GM12878 (cell line): ENCODE measurements around the gene TRIOBP. TPM values are rescaled to one million over a fixed set of nuclear protein-coding genes. Genes with fewer than 3 reads are reported as not detected.

Experiments
- ATAC-seq: fragments of 200-7000 bp; cut with Tn5 transposase; 3 replicates; pipeline ENCODE4 v1.9.1; 2020; ENCODE audit warnings: mild to moderate bottlenecking, moderate library complexity
- BruUV-seq: library from RNA; stranded (reverse); fragments of 400-500 nt; replicated peaks from 2 replicates; lab custom pipeline; 2021; lab: Mats Ljungman, UMichigan
- CTCF ChIA-PET: fragments of 300-600 bp; sonication (Branson Sonifier 250); formaldehyde crosslinking; extraction: SDS; loops from one replicate; lab custom pipeline; 2021; ENCODE audit warnings: inconsistent platforms; lab: Yijun Ruan, JAX
- POLR2A ChIA-PET: fragments of 350-600 bp; formaldehyde crosslinking; extraction: SDS; loops from one replicate; lab custom pipeline; 2021; ENCODE audit warnings: inconsistent platforms; lab: Charles Lee
- RAD21 ChIA-PET: fragments of 300-600 bp; sonication (Branson Sonifier 250); formaldehyde crosslinking; loops from one replicate; lab custom pipeline; 2023; ENCODE audit warnings: antibody characterized with exemption; ENCODE audit not compliant: unreplicated experiment; lab: Charles Lee
- SMC1A ChIA-PET: fragments of 300-600 bp; sonication (Branson Sonifier 250); formaldehyde crosslinking; loops from one replicate; lab custom pipeline; 2023; ENCODE audit not compliant: unreplicated experiment, uncharacterized antibody; lab: Charles Lee
- DNase-seq: peaks from one replicate; pipeline ENCODE4 v3.0.0-alpha.2; 2011; ENCODE audit warnings: low read depth, low spot score
- FAIRE-seq: peaks from 3 replicates; lab custom pipeline; 2011; peaks lifted over from hg19 to GRCh38; lab: Jason Lieb, UNC
- H2AFZ ChIP-seq: 2 replicates; pipeline ENCODE4 v1.6.0; 2011; ENCODE audit warnings: low read depth, low read length, control low read depth; ENCODE audit not compliant: control insufficient read depth
- H3K27ac ChIP-seq: 2 replicates; pipeline ENCODE4 v1.5.1; 2011; ENCODE audit warnings: control low read depth; ENCODE audit not compliant: control insufficient read depth, insufficient read depth
- H3K27me3 ChIP-seq, 2 experiments: replicated peaks in 1 of 2; 2 replicates each; pipeline versions ENCODE4 v1.6.0 to v1.6.1; 2011; ENCODE audit warnings: low read length in 1 of 2; ENCODE audit not compliant: control insufficient read depth in 2 of 2, insufficient read depth in 2 of 2
- H3K36me3 ChIP-seq, 2 experiments: 2 replicates each; pipeline ENCODE4 v1.5.1; 2011; ENCODE audit warnings: low read length in 1 of 2; ENCODE audit not compliant: control insufficient read depth in 2 of 2, insufficient read depth in 2 of 2
- H3K4me1 ChIP-seq: 2 replicates; pipeline ENCODE4 v1.6.1; 2011; ENCODE audit warnings: mild to moderate bottlenecking, low read length, moderate library complexity, mixed read lengths; ENCODE audit not compliant: control insufficient read depth, insufficient read depth
- H3K4me2 ChIP-seq: 2 replicates; pipeline ENCODE4 v1.6.0; 2011; ENCODE audit warnings: control low read depth; ENCODE audit not compliant: control insufficient read depth, insufficient read depth
- H3K4me3 ChIP-seq: fragments of 200-600 bp; sonication (generic); 2 replicates; pipeline ENCODE4 v1.5.1; 2016
- H3K79me2 ChIP-seq: 2 replicates; pipeline ENCODE4 v1.6.0; 2011; ENCODE audit warnings: low read length; ENCODE audit not compliant: control insufficient read depth, insufficient read depth
- H3K9ac ChIP-seq: 2 replicates; pipeline ENCODE4 v1.8.0; 2011; ENCODE audit warnings: low read length, control low read depth, mixed read lengths; ENCODE audit not compliant: control insufficient read depth, insufficient read depth
- H3K9me3 ChIP-seq: replicated peaks from 3 replicates; pipeline ENCODE4 v1.5.1; 2011; ENCODE audit warnings: mild to moderate bottlenecking, low read length; ENCODE audit not compliant: control insufficient read depth, insufficient read depth
- H4K20me1 ChIP-seq: 2 replicates; pipeline ENCODE4 v1.6.0; 2011; ENCODE audit not compliant: control insufficient read depth, insufficient read depth
- CREB1 ChIP-seq: IDR thresholded peaks from 2 replicates; pipeline ENCODE4 v1.6.1; 2012; ENCODE audit warnings: low read depth, mild to moderate bottlenecking, inconsistent platforms
- EP300 ChIP-seq, 2 experiments: fragments of 150-350 bp in 1 of 2; IDR thresholded peaks; 2 replicates each; pipeline ENCODE4 v1.6.1; 2011 to 2012; ENCODE audit warnings: low read depth in 2 of 2, low read length in 2 of 2, borderline replicate concordance in 1 of 2, improper control_type of control experiment in 1 of 2, inconsistent platforms in 1 of 2; ENCODE audit not compliant: control insufficient read depth in 1 of 2
- ETV6 ChIP-seq, 2 experiments: fragments of 450-650 bp in 1 of 2; IDR thresholded peaks in 1 of 2; conservative IDR thresholded peaks in 1 of 2; 2 replicates each; pipeline ENCODE4 v1.6.1; 2014; ENCODE audit warnings: antibody characterized with exemption in 1 of 2, borderline replicate concordance in 1 of 2, low read depth in 1 of 2, mild to moderate bottlenecking in 1 of 2, moderate library complexity in 1 of 2
- HDGF ChIP-seq: fragments of 450-650 bp; IDR thresholded peaks from 2 replicates; pipeline ENCODE4 v1.6.1; 2016; ENCODE audit warnings: antibody characterized with exemption
- NRF1 ChIP-seq: conservative IDR thresholded peaks from 2 replicates; pipeline ENCODE4 v1.6.1; 2011; ENCODE audit warnings: mild to moderate bottlenecking, low read depth, low read length, improper control_type of control experiment
- PBX3 ChIP-seq: IDR thresholded peaks from 2 replicates; pipeline ENCODE4 v1.6.1; 2011; ENCODE audit warnings: mild to moderate bottlenecking, low read depth, low read length, moderate library complexity; ENCODE audit not compliant: insufficient replicate concordance
- POLR2A ChIP-seq: IDR thresholded peaks from 2 replicates; pipeline ENCODE4 v1.6.1; 2011; ENCODE audit warnings: low read depth, mild to moderate bottlenecking, low read length
- RCOR1 ChIP-seq: conservative IDR thresholded peaks from 2 replicates; pipeline ENCODE4 v1.6.1; 2012; ENCODE audit warnings: low read depth, low read length, improper control_type of control experiment
- RELB ChIP-seq: fragments of 450-650 bp; IDR thresholded peaks from 2 replicates; pipeline ENCODE4 v1.6.1; 2017; ENCODE audit warnings: low read depth, mild to moderate bottlenecking, moderate library complexity
- SIN3A ChIP-seq: IDR thresholded peaks from 2 replicates; pipeline ENCODE4 v1.6.1; 2012; ENCODE audit warnings: low read depth, low read length, improper control_type of control experiment
- SMAD1 ChIP-seq: fragments of 450-650 bp; IDR thresholded peaks from 2 replicates; pipeline ENCODE4 v1.6.1; 2018; ENCODE audit warnings: mild to moderate bottlenecking, low read depth; ENCODE audit not compliant: partially characterized antibody
- SP1 ChIP-seq: IDR thresholded peaks from one replicate; pipeline ENCODE4 v1.6.1; 2011; ENCODE audit warnings: low read depth, low read length
- SREBF1 ChIP-seq: IDR thresholded peaks from 2 replicates; pipeline ENCODE4 v1.6.1; 2012; ENCODE audit warnings: mild to moderate bottlenecking, low read length
- TAF1 ChIP-seq: IDR thresholded peaks from 2 replicates; pipeline ENCODE4 v1.6.1; 2011; ENCODE audit warnings: mild to moderate bottlenecking, low read depth, low read length, borderline replicate concordance
- TBL1XR1 ChIP-seq: IDR thresholded peaks from 2 replicates; pipeline ENCODE4 v1.6.1; 2012; ENCODE audit warnings: low read depth, low read length, improper control_type of control experiment
- USF2 ChIP-seq: IDR thresholded peaks from 2 replicates; pipeline ENCODE4 v1.6.1; 2011; ENCODE audit warnings: low read depth, low read length, improper control_type of control experiment, borderline replicate concordance
- WRNIP1 ChIP-seq: IDR thresholded peaks from 2 replicates; pipeline ENCODE4 v1.6.1; 2011; ENCODE audit warnings: low read depth, low read length, improper control_type of control experiment, borderline replicate concordance
- ZNF274 ChIP-seq: IDR thresholded peaks from one replicate; pipeline ENCODE4 v1.8.0; 2011; ENCODE audit not compliant: insufficient read length, insufficient read depth
- ZSCAN29 ChIP-seq: fragments of 450-650 bp; IDR thresholded peaks from 2 replicates; pipeline ENCODE4 v1.6.1; 2017; ENCODE audit warnings: mild to moderate bottlenecking, moderate library complexity
- WGBS: methylation state at CpG from one replicate; pipeline ENCODE4 v1.1.6; 2016; ENCODE audit warnings: low lambda C conversion rate; ENCODE audit not compliant: insufficient replicate concordance, insufficient coverage; ENCODE audit errors: missing lambda C conversion rate; 5-methylcytosine and 5-hydroxymethylcytosine counted together
- in situ Hi-C: fragments of 300-500 bp; cut with MboI; formaldehyde crosslinking; loops from 9 replicates; pipeline ENCODE4 v1.14.3; 2018; ENCODE audit warnings: mixed read lengths
- intact Hi-C: fragments of 100-400 bp; cut with micrococcal nuclease; formaldehyde crosslinking; loops from one replicate; pipeline ENCODE4 v1.14.2; 2022; ENCODE audit not compliant: unreplicated experiment
- polyA plus RNA-seq, 11 experiments: library from polyadenylated mRNA; depleted of rRNA in 4 of 11; unstranded in 6 of 11; stranded (reverse) in 5 of 11; fragments of >200 nt; fragmentation: Nextera tagmentation in 4 of 11; fragmentation: Illumina TruSeq in 1 of 11; extraction: Ambion mirVana in 4 of 11; extraction: Trizol in 1 of 11; gene quantifications; 1 replicate in 1 of 11; 2 replicates in 10 of 11; pipeline versions ENCODE4 v1.2.1 to v1.2.3, GENCODE V29; 2011 to 2016; ENCODE audit warnings: inconsistent platforms in 2 of 11, missing spikeins in 2 of 11, low read depth in 1 of 11
- total RNA-seq, 4 experiments: library from RNA; depleted of rRNA in 3 of 4; stranded (reverse); fragments of >200 nt in 3 of 4; fragmentation: Illumina TruSeq in 1 of 4; extraction: Trizol in 1 of 4; gene quantifications; 2 replicates each; pipeline versions ENCODE4 v1.2.1 to v1.2.3, GENCODE V29; 2013 to 2021

The TRIOBP gene
- total and polyA plus RNA-seq, 10 of the 15 experiments (the other 5 are each of a cell fraction or from before 2014, with no cell fraction given): 0.21 to 23.6 (median 11.9) TPM

GRCh38 chr22:37807410-37808293 lies 110.8 kb downstream of the TRIOBP start, which contains the start of gene GCAT:
TSS of gene GCAT (plus strand) at chr22:37807934. CDS start at chr22:37807968, 34 bp downstream.
- in situ Hi-C loops (no loop called here), intact Hi-C loops (no loop called here)
- ATAC-seq (peak; percentile 99), FAIRE-seq (peak; percentile 96), DNase-seq (peak; percentile 58)
- H3K4me2 ChIP-seq: peak within 1 kb of the TSS; percentile 88
- H3K27me3 ChIP-seq: peaks cover 12 to 33% of the 10 kb centered on the region in 2 experiments
- no peaks in the 10 kb centered on the region for H4K20me1 ChIP-seq
- no peaks in the 10 kb centered on the region for H3K79me2 ChIP-seq
- peaks cover 5% of the 10 kb centered on the region for H3K4me1 ChIP-seq
- CTCF ChIA-PET: interaction anchor here (0.6 to 4.5 kb wide), 10 partner anchors 11 to 173 kb away, joined by 3 to 47 read pairs (median 3); no protein-coding TSS in a partner anchor
- no TSS peak for BruUV-seq
- H3K9ac ChIP-seq: peak within 1 kb of the TSS; percentile 44
- H3K36me3 ChIP-seq: no peaks in the 10 kb centered on the region
- H2AFZ ChIP-seq: peak within 1 kb of the TSS; percentile 95
- WGBS: 1% methylated on average over 71 of the region's 73 CpGs
- H3K9me3 ChIP-seq: no peaks in the 10 kb centered on the region; the same call in 2 of the 3 replicates
- RAD21 ChIA-PET: interaction anchor here (0.6 to 2.6 kb wide), 11 partner anchors 10 to 898 kb away, joined by 3 to 13 read pairs (median 4); partner anchors contain the start of genes ANKRD54, GGA1, GTPBP1 and NOL12
- POLR2A ChIA-PET: interaction anchor here (0.6 to 1.7 kb wide), 10 partner anchors 9 to 174 kb away, joined by 3 to 7 read pairs (median 4); partner anchors contain the start of genes ANKRD54, C22orf23, NOL12 and POLR2F
- SMC1A ChIA-PET: interaction anchor here (0.6 to 1.6 kb wide), 6 partner anchors 56 to 149 kb away, joined by 3 to 7 read pairs (median 3); partner anchors contain the start of gene PDXP
- no peak within 1 kb of the TSS for H3K27ac ChIP-seq
- peak within 1 kb of the TSS; percentile 70 for H3K4me3 ChIP-seq
- TF ChIP-seq PBX3 (no peak), ZSCAN29 (no peak), TBL1XR1 (no peak), EP300 (IDR thresholded peaks at IDR 0.05; ENCODE audit: borderline replicate concordance in 1 of 2, control insufficient read depth in 1 of 2, low read depth in 2 of 2, low read length in 2 of 2) (no peak), USF2 (peak; percentile 14; the same call in 1 of the 2 replicates), ETV6 (conservative IDR thresholded peaks at IDR 0.05 in 1 of 2, IDR thresholded peaks at IDR 0.05 in 1 of 2; ENCODE audit: borderline replicate concordance in 1 of 2, low read depth in 1 of 2) (no peak), WRNIP1 (no peak), TAF1 (no peak), CREB1 (peak; percentile 90), SREBF1 (no peak), POLR2A (peak; percentile 88), HDGF (0 out of 2 replicates have a peak, but pooled peaks have one; percentile 56), SIN3A (no peak), NRF1 (peak; percentile 43), SMAD1 (no peak), SP1 (peak; percentile 46), RCOR1 (no peak), ZNF274 (no peak), RELB (peak; percentile 26; the same call in 1 of the 2 replicates)
